Measurements from ENCODE around the gene SPTBN1. TPM values are rescaled to one million over a fixed set of nuclear protein-coding genes. Genes with fewer than 3 reads are reported as not detected.

SPTBN1 gene
- total and polyA plus RNA-seq, 2 donors (not counting 3 experiments of a cell fraction or from before 2014, with no cell fraction given) = 63.3 to 320 TPM

DNA sequence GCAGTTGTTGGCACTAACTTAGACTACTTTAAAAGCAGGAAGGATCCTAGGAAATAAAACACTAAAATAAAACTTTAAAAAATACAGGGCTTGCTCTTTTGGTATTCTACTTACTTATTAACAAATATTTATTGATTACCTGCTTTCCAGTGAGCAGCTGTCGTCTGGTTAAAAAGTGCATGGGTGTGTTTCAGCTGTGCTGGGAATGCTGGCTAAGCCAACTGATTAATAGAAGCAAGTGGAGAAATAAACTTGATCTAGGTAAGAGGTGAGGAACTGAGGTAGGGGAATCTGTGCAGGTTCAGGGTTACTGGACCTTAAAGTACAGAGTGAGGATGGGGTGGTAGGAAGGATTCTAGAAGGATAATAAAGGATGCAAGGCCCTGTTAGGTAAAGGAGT lies 110.8 kb downstream of the SPTBN1 start:
- Histone ChIP-seq H3K4me3 (replicated peaks in 1 of 3; ENCODE audit: insufficient read depth in 1 of 3, low read depth in 1 of 3, low read length in 3 of 3) (no peak overlapping the region), H2AFZ (ENCODE audit: low read depth, low read length) (no peak overlapping the region), H3K36me3 (ENCODE audit: control insufficient read depth in 2 of 2, extremely low read depth in 1 of 2, insufficient read depth in 2 of 2, low read length in 2 of 2) (peaks cover 0 to 1% of the 10 kb centered on the region in 2 experiments), H3K4me2 (ENCODE audit: insufficient read depth, low read length) (no peak overlapping the region), H3K9me3 (replicated peaks; ENCODE audit: control insufficient read depth, insufficient read depth, low read length) (no peaks in the 10 kb centered on the region), H3K4me1 (ENCODE audit: control insufficient read depth, extremely low read depth, insufficient read depth, low read length) (peaks cover 39% of the 10 kb centered on the region), H3K79me2 (ENCODE audit: control insufficient read depth, insufficient read depth, low read length) (peaks cover 96% of the 10 kb centered on the region), H3K27ac (ENCODE audit: insufficient read depth, low read depth, low read length) (no peak overlapping the region), H3K27me3 (ENCODE audit: control insufficient read depth in 2 of 2, insufficient read depth in 2 of 2, low read length in 2 of 2) (no peaks in the 10 kb centered on the region), H3K9ac (replicated peaks; ENCODE audit: extremely low read depth, insufficient read depth, low read length) (no peak overlapping the region), H3K9me1 (replicated peaks; ENCODE audit: control insufficient read depth, extremely low read depth, insufficient read depth, low read length) (no peaks in the 10 kb centered on the region), H4K20me1 (replicated peaks; ENCODE audit: control insufficient read depth, extremely low read depth, insufficient read depth, low read length) (no peaks in the 10 kb centered on the region)
- no TSS peak for BruUV-seq (replicated peaks)
- ChIA-PET CTCF (interaction anchor here (1.1 kb wide), 1 partner anchor 68 kb away, joined by 3 read pairs; no protein-coding TSS in a partner anchor), POLR2A (no interaction called here)
- DNase-seq (ENCODE audit: low read depth, low spot score) (no peak), FAIRE-seq (no peak)
- TF ChIP-seq JUN (IDR thresholded peaks at IDR 0.05; ENCODE audit: borderline replicate concordance, insufficient read depth, insufficient read length, low read depth) (no peak), POLR2A (IDR thresholded peaks at IDR 0.05; ENCODE audit: low read depth, low read length) (no peak), FOS (IDR thresholded peaks at IDR 0.05; ENCODE audit: borderline replicate concordance, insufficient read depth, low read length) (no peak), EZH2 (IDR thresholded peaks at IDR 0.05; ENCODE audit: borderline replicate concordance, low read depth, low read length, severe bottlenecking) (no peak), POLR2AphosphoS5 (IDR thresholded peaks at IDR 0.05; ENCODE audit: insufficient read depth, low read depth, low read length) (no peak), GATA2 (IDR thresholded peaks at IDR 0.05; ENCODE audit: insufficient read depth, insufficient read length, low read depth, low read length) (no peak), MYC (IDR thresholded peaks at IDR 0.05; ENCODE audit: low read depth, low read length) (no peak)
- TF ChIP-seq, protein P1, sequence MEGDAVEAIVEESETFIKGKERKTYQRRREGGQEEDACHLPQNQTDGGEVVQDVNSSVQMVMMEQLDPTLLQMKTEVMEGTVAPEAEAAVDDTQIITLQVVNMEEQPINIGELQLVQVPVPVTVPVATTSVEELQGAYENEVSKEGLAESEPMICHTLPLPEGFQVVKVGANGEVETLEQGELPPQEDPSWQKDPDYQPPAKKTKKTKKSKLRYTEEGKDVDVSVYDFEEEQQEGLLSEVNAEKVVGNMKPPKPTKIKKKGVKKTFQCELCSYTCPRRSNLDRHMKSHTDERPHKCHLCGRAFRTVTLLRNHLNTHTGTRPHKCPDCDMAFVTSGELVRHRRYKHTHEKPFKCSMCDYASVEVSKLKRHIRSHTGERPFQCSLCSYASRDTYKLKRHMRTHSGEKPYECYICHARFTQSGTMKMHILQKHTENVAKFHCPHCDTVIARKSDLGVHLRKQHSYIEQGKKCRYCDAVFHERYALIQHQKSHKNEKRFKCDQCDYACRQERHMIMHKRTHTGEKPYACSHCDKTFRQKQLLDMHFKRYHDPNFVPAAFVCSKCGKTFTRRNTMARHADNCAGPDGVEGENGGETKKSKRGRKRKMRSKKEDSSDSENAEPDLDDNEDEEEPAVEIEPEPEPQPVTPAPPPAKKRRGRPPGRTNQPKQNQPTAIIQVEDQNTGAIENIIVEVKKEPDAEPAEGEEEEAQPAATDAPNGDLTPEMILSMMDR (IDR thresholded peaks at IDR 0.05; ENCODE audit: extremely low read depth in 1 of 2, insufficient read depth in 1 of 2, low read depth in 1 of 2, low read length in 2 of 2) = no peak
- TF ChIP-seq, protein P2, sequence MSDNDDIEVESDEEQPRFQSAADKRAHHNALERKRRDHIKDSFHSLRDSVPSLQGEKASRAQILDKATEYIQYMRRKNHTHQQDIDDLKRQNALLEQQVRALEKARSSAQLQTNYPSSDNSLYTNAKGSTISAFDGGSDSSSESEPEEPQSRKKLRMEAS (IDR thresholded peaks at IDR 0.05; ENCODE audit: insufficient read depth, insufficient read length) = no peak
- dilution Hi-C loops (cut with MboI; ENCODE audit: extremely low pct_ligation_motif_present, low sequenced_read_pairs) (no loop called here), intact Hi-C loops (cut with micrococcal nuclease) (no loop called here)
